GM19463 (cell line): ENCODE results near the gene MED29.
A peak's percentile ranks its signal among the peaks of the same experiment; 100 is the strongest.

Experiments used
- ATAC-seq: cut with Tn5 transposase; IDR thresholded peaks from one replicate; pipeline ENCODE4 v1.9.1; 2021; ENCODE audit warnings: mild to moderate bottlenecking, moderate library complexity; ENCODE audit not compliant: unreplicated experiment

The MED29 gene

DNA sequence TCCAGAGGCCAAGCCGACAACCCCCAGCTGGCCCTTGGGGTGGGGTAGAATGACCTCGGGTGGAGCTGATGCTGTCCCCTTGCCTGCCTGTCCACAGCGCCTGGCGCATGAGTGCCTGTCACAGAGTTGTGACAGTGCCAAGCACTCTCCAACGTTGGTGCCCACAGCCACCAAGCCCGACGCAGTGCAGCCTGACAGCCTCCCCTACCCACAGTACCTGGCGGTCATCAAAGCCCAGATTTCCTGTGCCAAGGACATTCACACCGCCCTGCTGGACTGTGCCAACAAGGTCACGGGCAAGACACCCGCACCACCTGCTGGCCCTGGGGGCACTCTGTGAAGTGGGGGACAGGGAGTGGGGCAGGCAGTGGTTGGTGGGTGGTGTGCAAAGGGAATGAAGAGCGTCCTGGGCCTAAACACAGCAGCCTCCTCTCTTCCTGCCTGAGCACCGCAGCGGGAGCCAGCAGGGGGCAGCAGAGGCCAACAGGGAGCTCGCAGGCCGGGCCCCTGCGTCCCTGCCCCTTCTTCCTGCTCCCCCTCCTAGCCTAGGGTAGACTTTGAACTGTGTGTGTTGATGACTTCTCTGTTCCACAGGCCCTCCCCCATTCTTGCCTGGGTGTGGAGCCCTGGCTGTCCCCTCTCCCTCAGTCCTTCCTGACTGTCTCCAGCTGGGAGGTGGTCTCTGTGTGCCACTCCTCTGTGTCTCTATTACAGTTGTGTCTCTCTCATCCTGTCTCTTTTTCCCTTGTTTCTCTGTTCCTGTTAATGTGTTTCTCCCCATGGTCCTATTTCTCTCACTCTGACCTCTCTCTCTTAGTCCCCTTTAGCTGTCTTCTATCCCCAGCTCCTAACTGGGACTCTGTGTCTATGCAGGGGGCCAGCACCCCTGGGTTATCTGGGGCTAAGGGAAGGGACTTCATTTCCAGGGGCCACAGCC, 6.5 kb downstream of the MED29 start:
- ATAC-seq = peak; percentile 59

GRCh38 chr19:39398297-39398864, 7.2 kb downstream of the MED29 start:
- no peak for ATAC-seq

DNA sequence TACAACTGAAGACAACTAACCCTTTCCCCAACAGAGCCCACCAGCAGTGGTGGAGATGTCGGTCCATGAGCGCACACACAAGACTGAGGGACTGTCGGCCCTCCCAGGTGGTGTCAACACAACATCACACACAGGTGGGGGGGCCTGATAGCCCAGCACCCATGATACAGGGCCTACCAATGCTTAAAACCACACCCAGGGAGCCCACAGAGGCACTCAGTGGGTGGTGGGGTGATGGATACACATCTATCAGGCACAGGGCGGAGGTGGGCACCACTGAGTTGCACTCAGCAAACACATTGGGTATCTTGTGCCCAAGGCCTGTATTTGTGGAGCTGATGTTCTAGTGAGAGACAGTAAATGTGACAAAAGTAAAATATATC, 8.5 kb downstream of the MED29 start:
- no peak for ATAC-seq

DNA sequence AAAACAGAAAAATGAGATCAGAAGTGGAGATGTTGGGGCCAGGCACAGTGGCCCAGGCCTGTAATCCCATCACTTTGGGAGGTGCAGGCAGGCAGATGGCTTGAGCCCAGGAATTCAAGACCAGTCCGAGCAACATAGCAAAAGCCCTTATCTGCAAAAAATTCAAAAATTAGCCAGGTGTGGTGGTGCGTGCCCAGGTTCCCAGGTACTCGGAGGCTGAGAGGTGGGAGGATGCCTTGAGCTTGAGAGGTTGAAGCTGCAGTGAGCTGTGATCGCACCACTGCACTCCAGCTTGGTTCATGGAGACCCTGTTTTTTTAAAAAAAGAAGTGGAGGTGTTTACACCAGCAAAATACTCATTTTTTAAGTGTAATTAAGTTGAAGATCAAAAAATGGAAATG, 8.9 kb downstream of the MED29 start:
- ATAC-seq = no peak

GRCh38 chr19:39401070-39401548, 9.9 kb downstream of the MED29 start:
- peak; percentile 0 for ATAC-seq

- ATAC-seq = peak; percentile 27
Measured at GRCh38 chr19:39401549-39402345, 10.6 kb downstream of the MED29 start.

DNA sequence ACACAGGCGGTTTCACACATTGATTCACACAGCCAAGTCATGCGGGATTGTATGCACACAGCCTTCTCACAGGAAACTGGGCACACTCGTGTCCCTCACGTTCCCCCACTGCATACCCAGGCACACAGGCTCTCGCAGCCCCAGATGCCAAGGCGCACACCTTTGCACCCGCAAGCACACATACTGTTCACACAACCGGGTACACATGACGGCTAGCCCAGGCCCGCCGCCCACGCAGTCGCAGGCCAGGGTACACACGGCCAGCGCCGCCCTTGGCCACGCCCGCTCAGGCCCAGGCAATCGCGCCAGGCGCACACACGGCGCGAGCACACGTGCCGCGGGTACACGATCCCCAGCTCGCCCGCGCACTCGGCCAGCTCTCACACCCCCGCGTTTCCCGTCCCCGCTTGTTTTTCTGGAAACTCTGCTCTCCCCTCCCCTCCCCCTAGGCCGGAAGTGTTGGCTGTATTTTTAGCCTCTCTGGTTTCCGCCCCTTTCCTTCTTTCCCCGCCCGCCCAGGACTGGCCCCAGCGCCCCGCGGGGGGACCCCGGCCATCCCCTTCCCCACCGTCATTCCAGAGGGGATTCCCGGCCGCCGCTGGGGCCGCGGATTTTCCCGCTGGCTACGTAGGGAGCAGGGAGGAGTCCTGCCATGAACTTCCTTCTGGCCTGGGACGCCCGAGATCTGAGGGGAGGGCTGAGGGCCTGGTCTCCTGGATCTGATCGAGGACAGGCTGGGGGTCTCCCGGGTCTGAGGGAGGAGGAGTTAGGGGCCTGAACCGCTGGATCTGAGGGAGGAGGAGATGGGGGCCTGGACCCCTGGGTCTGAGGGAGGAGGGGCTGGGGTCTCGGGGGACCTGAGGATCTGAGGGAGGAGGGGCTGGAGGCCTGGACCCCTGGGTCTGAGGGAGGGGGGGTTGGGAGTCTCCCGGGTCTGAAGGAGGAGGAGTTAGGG, 11.4 kb downstream of the MED29 start:
- no peak for ATAC-seq

DNA sequence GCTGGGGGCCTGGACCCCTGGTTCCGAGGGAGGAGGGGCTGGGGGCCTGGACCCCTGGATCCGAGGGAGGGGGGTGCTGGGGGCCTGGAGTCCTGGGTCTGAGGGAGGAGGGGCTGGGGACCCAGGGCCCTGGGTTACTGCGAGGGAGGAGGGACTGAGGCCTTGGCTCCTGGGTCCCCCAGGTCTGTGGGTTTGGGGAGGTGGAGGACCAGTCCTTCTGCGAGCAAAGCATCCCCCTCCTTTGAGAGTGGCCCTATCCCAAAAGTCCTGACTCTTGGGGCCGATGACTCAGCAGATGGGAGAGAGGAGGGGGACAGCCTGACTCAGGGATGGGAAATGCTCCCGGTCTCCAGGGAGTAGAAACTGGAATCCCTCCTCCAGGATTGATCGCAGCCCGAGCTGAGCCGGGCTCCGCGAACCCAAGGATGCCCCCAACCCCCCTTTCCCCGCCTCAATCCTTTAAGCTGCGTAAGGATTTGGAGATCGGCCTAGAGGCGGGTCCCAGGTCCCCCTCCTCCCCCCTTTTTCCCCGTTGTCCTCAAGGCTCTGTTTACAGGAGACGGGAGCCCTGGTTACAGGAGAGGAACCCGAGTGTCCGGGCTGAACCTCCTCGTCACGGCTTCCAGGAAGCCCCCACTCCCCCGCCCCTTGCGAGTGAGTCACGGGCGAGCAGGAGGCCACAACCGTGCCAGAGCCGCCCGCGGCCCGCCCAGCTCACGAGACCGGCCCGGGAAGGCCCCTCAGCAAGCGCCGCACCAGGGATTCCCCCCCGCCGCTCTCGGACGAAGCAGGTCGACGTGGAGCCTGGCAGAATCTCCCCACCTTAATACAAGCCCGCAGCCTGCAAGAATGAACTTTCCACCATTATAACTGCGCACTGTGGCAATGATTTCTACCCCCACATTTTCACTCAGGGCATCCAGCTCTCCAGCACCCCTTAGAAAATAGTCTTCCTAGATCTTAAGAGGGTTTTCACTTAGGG, 12.4 kb downstream of the MED29 start:
- no peak for ATAC-seq

- ATAC-seq = no peak
Measured at GRCh38 chr19:39405261-39405957, 14.2 kb downstream of the MED29 start.

- no peak for ATAC-seq
Measured at GRCh38 chr19:39405958-39406655, 14.9 kb downstream of the MED29 start.

DNA sequence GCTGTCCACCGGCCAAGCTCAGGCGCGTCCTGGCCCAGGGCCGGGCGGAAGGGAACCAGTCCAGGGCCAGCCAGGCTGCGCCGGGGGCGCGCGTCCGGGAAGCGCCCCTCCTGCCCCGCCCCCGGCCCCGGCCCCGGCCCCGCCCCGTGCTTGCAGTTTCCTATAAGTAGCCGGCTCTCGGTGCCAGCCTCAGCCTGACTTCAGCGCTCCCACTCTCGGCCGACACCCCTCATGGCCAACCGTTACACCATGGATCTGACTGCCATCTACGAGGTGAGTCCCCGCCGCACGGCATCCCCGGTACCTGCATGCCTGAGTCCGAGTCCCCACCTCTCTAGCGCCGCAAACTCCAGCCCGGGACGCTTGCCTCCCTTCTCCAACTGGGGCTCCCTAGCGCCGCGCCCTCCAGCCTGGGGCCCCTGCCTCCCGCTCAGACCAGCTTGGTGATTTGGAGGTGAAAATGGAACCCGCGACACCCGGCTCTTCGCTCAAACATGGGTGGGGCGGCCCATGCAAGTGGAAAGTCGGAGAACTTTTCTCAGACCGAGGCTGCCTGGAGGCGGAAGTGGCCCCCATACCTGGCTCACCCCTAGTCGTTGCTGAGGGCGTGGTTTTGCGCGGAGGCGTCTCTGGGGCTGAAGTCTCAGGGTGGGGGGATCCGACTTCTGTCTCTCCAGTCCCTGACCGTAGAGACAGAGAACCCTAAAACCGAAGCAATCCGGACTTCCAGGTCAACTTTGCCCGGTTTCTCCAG, 15.7 kb downstream of the MED29 start, which contains the start of gene ZFP36:
Gene ZFP36, plus strand, starts transcription at position 192 of the 754 bp plus-strand sequence. Its CDS starts 58 bp downstream, at position 250.
- ATAC-seq = peak; percentile 19

GRCh38 chr19:39407410-39407659, 16.2 kb downstream of the MED29 start:
- no peak for ATAC-seq

DNA sequence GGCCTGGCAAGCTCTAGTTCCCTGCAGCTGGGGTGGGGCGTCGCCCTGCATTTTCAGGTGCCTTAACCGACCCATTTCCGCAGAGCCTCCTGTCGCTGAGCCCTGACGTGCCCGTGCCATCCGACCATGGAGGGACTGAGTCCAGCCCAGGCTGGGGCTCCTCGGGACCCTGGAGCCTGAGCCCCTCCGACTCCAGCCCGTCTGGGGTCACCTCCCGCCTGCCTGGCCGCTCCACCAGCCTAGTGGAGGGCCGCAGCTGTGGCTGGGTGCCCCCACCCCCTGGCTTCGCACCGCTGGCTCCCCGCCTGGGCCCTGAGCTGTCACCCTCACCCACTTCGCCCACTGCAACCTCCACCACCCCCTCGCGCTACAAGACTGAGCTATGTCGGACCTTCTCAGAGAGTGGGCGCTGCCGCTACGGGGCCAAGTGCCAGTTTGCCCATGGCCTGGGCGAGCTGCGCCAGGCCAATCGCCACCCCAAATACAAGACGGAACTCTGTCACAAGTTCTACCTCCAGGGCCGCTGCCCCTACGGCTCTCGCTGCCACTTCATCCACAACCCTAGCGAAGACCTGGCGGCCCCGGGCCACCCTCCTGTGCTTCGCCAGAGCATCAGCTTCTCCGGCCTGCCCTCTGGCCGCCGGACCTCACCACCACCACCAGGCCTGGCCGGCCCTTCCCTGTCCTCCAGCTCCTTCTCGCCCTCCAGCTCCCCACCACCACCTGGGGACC, 16.6 kb downstream of the MED29 start:
- no peak for ATAC-seq

DNA sequence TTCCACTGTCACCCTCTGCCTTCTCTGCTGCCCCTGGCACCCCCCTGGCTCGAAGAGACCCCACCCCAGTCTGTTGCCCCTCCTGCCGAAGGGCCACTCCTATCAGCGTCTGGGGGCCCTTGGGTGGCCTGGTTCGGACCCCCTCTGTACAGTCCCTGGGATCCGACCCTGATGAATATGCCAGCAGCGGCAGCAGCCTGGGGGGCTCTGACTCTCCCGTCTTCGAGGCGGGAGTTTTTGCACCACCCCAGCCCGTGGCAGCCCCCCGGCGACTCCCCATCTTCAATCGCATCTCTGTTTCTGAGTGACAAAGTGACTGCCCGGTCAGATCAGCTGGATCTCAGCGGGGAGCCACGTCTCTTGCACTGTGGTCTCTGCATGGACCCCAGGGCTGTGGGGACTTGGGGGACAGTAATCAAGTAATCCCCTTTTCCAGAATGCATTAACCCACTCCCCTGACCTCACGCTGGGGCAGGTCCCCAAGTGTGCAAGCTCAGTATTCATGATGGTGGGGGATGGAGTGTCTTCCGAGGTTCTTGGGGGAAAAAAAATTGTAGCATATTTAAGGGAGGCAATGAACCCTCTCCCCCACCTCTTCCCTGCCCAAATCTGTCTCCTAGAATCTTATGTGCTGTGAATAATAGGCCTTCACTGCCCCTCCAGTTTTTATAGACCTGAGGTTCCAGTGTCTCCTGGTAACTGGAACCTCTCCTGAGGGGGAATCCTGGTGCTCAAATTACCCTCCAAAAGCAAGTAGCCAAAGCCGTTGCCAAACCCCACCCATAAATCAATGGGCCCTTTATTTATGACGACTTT, 17.4 kb downstream of the MED29 start:
- ATAC-seq = no peak

DNA sequence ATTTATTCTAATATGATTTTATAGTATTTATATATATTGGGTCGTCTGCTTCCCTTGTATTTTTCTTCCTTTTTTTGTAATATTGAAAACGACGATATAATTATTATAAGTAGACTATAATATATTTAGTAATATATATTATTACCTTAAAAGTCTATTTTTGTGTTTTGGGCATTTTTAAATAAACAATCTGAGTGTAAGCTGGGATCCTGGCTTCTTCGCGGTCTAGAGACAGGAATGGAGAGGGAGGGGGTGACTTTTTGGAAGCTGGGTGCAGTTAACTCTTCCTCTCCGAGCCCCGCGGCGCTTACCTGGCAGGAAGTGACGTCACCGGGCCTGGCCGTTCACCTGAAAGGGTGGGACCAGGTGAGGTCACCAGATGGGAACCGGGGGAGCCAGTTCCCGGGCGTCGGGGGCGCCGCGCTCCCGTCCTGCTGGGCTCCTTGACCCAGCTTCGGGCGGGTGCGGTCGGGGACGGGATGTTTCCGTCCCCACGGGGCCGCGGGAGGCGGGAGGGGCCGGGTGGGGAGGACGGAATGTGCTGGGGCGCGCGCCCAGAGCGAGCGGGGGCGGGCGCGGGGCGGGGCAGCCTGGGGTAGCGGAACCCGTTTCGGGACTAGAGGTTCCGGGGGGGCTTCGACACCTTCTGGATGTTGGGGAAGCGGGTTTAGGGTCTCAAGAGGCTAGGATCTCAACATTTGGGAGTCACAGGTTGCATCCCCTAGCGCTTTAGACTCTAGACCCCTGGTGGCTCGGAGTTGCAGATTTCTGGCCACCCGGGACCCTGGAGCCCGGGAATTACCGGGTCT, 18.2 kb downstream of the MED29 start:
- ATAC-seq = no peak
